HG03159 (cell line): Measurements from ENCODE around the gene YWHAH.

Source experiments
- ATAC-seq: cut with Tn5 transposase; IDR thresholded peaks from one replicate; pipeline ENCODE4 v1.9.1; 2021; ENCODE audit warnings: mild to moderate bottlenecking, moderate library complexity; ENCODE audit not compliant: unreplicated experiment

YWHAH gene

DNA sequence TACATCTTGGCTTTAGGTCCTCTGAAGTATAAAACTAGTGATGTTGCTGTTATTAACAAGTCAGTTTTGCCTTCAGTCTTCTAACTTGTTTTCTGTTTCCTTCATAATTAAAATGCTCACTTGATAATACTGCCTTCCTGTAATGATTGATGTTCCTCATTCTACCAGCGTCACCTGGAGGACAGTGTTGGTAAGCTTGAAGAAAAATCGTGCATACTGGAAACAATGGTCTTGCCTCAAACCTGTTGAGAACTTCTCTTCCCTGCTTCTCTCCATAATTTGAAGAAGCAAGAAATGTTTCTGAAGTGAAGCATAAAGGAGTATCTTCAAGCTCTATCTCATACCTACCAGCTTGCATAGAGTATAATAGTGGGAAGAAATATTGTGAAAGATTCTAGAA lies 3.0 kb downstream of the YWHAH start:
- ATAC-seq: no peak

DNA sequence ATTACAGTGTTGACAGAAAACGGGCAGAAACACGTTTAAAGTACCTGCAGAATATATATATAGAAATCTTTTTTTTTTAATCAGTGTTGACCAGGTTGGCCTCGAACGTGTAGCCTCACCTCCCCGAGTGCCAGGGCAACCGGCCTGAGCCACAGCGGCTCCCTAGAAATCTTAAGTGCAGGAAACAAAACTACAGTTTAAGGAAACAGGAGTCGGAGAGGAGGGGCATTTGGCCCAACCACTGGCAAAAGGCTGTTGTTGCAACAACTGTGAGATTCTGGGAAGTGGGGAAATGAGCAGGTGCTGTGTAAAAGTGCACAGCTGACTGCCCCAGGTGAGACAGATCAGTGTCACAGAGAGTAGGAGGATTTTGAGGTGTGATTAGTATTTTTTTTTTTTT lies 3.7 kb downstream of the YWHAH start:
- no peak for ATAC-seq

DNA sequence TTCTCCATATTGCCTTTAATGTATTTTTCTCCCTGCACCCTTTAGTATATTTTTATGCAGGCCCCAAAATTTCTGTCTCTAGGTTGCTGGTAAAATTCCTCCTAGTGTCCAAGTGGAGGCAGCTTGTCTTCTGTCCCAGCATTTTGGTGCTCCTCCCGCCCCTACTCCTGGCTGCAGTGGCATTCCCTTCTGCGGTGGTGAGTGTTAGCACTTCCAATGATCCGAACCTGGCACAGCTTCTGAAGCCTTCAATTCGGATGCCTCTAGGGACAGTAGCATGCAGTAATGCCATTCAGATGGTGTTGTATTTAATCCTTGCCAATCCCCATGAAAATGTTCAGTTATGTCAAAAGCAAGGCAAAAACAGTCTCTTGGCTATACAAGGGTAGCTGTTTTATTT lies 5.9 kb downstream of the YWHAH start:
- ATAC-seq: no peak

DNA sequence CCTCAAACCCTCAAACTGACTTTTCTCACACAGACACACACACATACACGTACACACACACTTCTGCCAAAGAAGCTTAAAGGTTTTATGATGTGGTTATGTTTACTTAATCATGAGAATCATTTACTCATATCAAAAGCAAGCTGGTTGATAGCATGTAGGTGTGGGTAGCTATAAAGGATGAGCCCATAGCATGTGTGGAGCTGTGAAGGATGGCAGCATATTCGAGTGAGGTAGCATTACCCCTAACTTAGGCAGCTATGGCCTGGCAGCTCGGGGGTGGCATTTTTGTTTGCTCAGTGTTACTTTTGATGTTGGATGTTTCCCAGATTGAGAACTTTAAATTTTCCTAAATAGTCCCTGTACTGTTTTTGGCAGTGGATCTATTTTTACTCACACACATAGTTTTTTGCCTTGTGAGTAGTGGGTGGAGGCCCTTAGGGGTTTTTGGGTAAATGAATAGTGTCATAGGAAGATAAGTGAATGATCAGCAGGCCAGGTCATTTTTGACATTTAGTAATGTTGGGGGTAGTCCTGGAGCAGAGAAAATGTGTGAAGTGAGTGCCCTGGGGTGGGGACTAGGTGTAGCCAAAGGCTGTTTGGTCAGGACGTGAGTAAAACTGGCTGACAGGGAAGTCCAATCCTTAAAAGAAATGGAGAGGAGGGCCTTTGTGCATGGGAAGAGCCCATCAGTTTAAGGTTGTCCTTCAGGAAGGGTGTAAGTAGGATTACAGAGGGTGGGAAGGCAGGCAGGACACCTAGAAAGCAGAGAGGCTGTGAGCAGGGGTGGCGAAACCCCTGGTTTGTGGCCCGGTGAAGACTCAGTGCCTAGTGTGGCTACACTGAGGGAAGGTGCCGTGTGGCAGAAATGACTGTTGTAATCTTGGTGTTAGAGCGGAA lies 7.1 kb downstream of the YWHAH start:
- ATAC-seq: no peak

DNA sequence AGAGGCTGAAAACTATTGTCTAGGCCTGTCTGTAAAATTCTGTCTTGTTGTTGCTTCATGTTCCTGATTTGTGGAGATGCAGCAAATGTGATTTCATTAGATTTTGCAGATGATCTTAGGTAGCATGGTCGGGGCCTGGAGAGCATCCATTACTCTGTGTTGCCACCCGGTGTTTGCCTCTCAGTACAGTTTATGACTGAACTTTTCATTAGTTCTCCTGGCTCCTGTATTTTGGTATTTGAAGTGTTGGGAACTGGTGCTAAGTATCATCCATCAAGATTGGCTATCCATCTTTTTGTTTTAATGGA lies 7.7 kb downstream of the YWHAH start:
- no peak for ATAC-seq

DNA sequence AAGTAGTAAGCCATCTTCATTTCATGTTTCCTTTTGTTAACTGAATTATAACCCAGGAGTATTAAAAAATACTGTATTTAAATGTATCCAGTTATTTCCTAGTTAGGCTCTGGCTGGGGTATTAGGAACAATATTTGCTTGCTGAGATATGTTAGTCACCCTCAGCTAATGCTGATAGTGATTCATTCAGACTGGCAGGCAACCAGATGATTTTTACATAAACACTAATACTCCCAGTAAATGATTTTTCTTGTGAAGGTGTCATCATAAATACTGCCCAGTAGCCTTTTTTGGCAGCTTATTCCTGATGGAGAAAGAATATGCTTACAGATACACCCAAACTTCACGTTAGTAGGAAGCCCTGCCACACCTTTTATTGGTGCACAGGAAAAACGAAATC lies 8.1 kb downstream of the YWHAH start:
- ATAC-seq: no peak

DNA sequence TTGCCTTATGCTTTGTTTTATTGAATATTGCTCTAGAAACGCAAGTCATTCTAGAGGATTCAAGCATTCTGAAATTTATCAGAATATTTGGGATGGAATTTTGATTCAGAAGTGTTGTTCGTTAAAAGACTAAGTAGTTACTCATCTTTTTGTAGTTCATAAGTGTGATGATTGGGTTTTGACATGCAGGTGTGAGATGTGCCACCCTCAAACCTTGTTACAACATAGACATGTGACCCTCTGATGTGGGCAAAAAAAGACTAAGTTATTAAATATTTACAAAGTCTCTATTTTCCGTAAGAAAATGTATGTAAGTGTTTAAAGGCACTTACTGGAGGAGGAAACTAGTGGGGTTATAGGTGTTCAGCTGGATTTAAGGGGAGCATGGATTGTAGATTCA lies 8.9 kb downstream of the YWHAH start:
- ATAC-seq: no peak

DNA sequence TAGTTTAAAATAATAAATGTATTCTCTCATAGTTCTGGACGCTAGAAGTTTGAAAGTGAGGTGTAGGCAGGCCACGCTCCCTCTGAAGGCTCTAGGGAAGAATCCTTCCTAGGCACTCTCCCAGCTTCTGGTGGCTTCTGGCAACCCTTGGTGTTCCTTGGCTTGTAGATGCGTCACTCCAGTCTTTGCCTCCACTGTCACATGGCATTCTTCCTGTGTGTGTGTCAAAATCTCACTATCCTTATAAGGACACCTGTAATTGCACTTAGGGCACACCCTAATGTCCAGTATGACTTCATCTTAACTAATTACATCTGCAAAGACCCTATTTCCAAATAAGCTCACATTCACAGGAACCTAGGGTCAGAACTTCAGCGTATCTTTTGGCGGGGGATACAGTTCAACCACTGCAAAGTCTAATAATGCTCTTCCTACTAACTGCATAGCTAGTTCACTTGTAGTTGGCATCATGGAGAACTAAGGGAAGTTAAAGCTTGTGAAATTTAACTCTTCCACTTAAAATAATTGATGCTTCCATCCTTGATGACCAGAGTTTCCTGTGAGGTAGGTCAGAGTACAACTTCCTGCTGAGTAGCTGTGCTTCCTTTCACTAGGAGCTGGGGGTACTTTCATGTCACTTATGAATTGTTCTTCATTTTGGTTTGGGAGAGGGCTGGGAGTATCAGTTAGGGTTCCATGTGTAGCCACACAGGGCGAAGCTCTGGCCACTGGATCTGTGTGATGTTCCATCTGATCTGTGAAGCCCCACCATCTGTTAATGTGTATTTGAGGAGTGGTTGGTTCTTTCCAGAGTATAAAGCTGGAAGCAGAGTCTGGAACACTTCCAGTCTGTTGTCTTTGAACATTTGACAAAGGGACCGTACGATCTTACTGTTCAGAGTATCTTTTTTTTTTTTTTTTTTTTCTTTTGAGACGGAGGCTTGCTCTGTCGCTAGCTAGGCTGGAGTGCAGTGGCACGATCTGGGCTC lies 10.5 kb downstream of the YWHAH start:
- no peak for ATAC-seq

DNA sequence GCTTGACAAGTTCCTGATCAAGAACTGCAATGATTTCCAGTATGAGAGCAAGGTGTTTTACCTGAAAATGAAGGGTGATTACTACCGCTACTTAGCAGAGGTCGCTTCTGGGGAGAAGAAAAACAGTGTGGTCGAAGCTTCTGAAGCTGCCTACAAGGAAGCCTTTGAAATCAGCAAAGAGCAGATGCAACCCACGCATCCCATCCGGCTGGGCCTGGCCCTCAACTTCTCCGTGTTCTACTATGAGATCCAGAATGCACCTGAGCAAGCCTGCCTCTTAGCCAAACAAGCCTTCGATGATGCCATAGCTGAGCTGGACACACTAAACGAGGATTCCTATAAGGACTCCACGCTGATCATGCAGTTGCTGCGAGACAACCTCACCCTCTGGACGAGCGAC lies 12.0 kb downstream of the YWHAH start:
- ATAC-seq: no peak

DNA sequence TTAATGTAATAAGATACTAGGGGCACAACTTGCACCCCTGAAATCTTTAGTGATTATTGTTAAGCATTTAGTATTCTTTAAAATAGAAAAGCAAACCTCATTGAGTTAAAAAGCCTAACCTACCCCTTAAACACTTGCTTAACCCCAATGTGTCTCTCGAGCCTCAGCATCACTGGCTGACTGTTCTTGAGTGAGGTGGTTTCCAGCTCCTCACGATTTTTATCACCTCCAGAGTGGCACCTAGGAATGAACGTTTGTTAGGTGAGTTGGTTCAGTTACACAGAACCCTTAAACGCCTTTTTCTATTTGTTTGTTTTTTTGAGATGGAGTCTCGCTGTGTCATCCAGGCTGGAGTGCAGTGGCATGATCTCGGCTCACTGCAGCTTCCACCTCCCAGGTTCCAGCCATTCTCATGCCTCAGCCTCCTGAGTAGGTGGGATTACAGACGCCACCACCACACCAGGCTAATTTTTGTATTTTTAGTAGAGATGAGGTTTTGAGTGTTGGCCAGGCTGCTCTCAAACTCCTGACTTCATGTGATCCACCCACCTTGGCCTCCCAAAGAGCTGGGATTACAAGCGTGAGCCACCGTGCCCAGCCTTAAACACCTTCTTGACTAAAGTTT lies 13.7 kb downstream of the YWHAH start:
- no peak for ATAC-seq

DNA sequence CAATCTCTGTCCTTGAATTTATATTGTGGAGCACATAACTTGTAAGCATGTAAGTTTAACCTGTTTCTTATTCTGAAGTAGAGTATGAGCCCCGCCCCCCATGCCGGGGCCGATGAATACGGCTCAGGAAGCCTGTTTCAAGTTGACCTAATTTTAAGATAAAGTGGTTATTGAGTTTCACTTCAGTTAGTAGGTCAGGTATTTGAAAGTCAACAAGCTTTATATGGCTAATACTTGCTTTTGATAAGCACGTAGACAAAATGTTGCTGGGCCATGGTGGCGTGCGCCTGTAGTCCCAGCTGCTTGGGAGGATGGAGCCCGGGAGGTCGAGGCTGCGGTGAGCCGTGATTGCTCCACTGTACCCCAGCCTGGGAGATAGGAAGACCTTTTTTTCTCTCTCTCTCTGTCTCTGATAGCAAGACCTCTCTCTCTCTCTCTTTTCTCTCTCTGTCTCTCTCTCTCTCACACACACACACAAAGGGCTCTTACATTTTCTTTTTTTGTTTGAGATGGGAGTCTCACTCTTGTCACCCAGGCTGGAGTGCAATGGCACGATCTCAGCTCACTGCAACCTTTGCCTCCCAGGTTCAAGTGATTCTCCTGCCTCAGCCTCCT lies 14.4 kb downstream of the YWHAH start:
- no peak for ATAC-seq

DNA sequence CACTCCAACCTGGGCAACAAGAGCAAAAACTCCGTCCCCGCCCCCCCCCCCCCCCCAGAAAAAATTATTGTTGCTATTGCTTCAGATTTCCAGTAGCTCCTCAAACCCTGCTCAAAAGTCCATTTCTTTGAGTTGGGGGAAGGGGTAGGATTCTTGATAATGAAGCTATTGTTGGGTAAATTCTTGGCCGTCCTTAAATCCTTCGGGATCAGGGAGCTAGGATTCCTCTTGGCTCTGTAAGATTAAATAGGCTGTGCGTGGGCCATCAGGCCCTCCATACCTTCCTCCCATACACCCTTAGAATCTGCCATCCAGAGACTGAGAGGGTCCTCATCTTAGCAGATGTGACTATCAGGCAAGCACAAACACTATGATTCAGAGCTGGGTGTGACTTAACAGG lies 16.4 kb downstream of the YWHAH start:
- ATAC-seq: no peak

DNA sequence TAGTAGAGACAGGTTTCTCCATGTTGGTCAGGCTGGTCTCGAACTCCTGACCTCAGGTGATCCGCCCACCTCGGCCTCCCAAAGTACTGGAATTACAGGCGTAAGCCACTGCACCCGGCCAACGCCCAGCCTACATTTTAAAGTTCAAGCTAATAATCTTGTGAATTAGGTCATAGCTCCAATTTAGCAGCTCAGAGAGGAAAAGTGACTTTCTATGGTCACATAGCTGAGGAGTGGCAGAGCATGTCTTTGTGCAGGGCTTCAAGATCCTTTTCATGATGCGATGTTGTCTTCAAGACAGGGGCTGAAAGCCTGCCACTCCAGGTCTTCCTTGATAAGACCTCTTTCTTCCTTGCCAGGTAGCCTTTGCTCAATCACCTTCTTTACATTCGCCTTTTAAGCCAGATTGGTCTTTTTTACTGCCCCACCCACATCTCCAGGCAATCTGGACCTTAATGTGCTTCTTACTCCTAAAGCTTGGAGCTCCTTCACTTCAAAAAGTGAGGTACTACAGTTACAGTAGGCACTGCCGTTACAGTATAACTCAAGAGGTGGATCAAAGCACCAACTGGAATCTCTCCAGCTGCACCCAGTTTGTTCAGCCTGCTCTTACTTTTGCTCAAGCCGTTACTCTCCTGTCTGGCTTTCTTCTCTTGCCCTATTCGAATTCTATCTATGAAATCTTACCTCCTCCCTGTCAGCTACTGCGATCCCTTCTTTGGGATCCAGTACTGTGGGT lies 18.2 kb downstream of the YWHAH start:
- no peak for ATAC-seq

DNA sequence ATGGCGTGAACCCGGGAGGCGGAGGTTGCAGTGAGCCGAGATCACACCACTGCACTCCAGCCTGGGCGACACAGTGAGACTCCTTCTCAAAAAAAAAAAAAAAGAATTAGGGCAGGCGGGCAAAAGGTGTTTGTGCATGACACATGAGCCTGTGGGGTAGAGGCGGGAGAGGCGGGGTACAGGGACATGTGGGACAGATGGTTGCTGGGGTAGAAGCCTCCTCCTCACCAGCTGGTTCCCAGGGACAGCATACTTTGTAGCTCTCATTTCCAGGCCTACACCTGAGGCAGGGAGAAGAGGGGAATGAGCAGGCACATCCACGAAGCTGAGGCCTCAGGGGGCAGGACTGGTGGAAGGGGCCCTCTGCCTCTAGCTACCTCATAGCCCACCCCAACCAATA lies 23.7 kb downstream of the YWHAH start:
- no peak for ATAC-seq

DNA sequence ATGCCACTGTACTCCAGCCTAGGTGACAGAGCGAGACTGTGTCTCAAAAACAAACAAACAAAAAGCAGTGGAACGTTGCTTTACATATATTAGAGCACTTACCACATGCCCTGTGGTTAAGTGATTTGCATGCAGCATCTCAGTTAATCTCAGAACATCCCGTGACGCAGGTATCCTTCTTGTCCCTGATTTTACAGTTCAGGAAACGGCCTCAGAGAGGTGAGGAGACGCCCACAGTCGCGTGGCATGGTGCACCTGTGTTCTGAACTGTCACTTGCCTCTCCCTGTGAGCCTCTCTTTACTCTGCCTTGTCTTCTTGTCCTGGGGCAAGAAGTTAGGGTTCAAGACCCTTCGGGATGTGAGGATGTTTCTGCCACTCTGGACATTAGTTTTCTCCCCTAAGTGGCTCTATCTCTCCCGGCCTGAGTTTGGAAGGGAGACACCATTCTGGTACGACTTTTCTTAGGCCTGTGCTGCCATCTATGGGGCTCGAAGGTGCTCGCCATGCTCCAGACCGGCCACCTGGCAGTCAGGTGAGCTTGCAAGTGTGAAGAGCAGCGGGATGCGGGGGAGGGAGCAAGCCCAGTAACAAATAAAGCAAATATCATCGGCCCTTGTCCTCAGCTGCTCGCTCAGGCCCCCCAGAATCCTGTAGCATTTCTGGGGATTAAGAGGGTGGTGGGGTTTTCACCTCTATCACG lies 25.6 kb downstream of the YWHAH start:
- ATAC-seq: no peak

DNA sequence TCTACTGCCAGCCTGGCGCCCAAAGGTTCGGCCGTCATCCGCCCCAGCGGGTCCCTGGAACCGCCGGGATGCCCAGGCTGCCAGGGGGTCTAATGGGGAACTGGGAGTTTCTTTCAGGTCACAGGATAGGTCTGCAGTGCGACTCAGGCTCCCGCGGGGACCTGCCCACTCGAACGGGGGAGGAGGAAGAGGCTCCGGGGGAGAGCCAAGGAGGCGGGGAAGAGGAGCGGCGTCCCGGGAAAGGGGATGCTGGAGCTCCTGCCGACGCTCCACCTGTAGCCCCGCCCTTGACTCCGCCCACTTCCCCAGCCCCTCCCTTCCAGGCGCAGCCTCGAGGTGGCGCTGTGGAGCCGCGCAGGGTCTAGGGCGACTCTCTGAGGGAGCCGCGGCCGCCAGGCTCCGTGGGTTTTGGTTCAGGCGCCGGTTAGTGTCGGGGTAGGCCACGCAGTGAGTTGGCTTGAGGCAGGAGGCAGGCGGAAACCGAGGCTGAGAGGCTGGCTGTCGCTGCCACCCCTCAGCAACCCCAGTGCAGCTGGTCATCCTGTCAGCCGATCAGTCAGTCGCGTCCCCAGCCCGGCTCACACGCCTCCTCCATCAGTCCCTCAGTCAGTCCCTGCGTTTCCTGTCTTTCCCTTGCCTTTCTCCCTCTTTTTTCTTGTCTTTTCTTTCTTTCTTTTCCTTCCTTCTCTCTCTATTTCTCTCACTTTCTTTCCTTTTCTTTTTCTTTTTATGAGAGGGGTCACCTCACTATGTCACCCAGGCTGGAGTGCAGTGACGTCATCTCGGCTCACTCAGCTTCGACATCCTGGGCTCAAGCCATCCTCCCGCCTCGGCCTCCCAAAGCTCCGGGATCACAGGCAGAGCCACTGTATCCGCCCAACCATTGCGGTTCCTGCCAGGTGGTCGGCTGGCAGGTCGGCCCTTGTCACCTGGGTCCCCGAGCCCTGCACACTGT lies 26.4 kb downstream of the YWHAH start:
- no peak for ATAC-seq

DNA sequence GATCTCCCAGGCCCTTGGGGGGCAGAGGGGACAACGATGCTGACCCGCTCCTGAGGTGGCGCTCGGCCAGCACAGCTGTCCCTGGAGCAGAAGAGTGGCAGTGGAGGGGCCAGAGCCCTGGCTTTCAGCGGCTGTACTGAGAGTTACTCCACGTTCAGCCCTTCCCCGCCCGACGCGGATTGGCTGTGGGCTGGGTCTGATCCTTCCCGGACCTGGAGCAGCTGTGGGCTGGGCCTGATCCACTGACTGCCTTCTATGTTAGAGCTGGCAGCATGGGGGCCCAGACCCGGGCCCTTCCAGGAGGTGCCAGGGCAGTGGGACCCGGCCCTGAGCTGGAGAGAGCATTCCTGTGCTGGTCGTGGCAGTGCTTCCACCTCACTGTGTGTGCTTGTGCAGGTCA lies 27.8 kb downstream of the YWHAH start:
- no peak for ATAC-seq

DNA sequence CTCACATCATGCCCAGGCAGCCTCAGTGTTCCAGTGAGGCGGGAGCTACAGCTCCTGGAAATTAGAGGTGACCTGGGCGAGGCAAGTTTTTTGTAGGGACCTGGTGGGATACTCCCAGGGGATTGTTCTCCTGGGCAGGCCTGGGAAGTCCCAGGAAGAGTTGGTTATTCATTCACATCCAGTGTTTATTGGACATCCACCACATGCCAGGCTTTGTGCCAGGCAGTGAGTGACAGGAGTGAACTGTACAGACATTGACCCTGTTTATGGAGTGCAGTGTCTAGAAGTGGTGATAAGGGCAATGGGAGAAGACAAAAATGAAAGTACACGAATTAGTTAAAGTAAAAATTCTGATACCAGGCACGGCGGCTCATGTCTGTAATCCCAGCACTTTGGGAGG lies 29.4 kb downstream of the YWHAH start:
- ATAC-seq: no peak
